GM12864 (cell line): Measurements from ENCODE around the gene TMEM176B.

Source experiments
- DNase-seq: peaks from one replicate; pipeline ENCODE4 v3.0.0-alpha.2; 2011; ENCODE audit warnings: low read depth
- H3K4me3 ChIP-seq: 2 replicates; pipeline ENCODE4 v1.5.1; 2011; ENCODE audit warnings: mild to moderate bottlenecking, low read depth, low read length, control low read depth
- TF ChIP-seq, protein P1 (sequence below): IDR thresholded peaks from 2 replicates; pipeline ENCODE4 v1.5.1; 2011; ENCODE audit warnings: low read depth, mild to moderate bottlenecking, moderate library complexity, low read length, control low read depth, inconsistent platforms; ENCODE audit errors: missing control alignments

Gene TMEM176B

DNA sequence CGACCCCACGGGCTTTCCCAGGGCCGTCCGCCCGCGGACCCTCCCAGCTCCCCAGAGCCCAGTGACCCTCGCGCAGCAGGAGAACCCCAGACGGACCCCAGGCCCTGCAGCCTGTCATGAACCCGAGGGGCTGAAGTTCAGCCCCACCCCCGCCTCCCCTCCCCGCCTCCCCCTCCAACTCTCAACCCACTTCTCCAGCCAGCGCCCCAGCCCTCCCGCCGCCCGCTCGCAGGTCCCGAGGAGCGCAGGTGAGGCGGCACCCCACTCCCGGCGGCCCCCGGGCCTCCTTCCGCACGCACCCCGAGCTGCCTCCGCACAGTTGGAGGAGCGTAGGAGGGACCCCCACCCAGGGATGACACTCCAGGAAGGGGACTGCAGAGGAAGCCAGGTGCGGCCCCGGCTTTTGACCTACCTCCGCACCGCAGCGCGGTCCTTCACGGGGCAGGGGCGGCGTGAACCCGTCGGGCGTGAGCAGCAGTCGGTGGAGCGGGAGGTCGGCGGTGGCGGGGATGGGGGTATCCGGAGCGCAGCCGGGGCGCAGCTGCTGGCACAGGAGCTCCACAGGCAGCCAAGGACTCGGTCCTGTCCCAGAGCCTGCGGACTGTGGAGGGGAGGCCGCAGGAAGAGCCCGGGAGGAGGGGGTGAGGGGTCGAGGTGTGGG lies 547 bp upstream of the TMEM176B start, which contains the start of gene TMEM176A:
TSS of gene TMEM176A (plus strand) at position 189 of the 661 bp plus-strand sequence. CDS start 782 bp downstream, outside the sequence.
- TF ChIP-seq, protein P1, sequence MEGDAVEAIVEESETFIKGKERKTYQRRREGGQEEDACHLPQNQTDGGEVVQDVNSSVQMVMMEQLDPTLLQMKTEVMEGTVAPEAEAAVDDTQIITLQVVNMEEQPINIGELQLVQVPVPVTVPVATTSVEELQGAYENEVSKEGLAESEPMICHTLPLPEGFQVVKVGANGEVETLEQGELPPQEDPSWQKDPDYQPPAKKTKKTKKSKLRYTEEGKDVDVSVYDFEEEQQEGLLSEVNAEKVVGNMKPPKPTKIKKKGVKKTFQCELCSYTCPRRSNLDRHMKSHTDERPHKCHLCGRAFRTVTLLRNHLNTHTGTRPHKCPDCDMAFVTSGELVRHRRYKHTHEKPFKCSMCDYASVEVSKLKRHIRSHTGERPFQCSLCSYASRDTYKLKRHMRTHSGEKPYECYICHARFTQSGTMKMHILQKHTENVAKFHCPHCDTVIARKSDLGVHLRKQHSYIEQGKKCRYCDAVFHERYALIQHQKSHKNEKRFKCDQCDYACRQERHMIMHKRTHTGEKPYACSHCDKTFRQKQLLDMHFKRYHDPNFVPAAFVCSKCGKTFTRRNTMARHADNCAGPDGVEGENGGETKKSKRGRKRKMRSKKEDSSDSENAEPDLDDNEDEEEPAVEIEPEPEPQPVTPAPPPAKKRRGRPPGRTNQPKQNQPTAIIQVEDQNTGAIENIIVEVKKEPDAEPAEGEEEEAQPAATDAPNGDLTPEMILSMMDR, result no peak
- no peak within 1 kb of the TSS for H3K4me3 ChIP-seq
- DNase-seq, result no peak

DNA sequence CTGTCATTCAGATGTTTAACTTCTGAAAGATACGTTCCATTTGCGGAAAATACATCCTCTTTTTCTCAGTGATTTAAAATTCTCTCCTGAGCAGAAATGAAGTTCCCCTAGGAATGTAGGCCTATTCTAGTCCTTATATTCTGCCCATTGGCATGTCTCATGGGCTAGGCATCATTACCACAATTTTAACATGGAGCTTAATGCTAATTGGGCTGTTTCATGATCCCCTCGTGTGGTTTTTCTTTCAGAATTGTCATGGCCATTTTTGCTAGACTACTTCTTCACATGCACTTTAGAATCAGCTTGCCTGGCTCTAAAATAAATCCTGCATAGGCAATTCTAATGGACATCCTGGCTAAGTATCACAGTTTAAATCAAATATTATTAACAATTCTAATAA lies 1.0 kb downstream of the TMEM176B start:
- H3K4me3 ChIP-seq, result no peak overlapping the region
- DNase-seq, result no peak
- TF ChIP-seq, protein P1, result no peak

DNA sequence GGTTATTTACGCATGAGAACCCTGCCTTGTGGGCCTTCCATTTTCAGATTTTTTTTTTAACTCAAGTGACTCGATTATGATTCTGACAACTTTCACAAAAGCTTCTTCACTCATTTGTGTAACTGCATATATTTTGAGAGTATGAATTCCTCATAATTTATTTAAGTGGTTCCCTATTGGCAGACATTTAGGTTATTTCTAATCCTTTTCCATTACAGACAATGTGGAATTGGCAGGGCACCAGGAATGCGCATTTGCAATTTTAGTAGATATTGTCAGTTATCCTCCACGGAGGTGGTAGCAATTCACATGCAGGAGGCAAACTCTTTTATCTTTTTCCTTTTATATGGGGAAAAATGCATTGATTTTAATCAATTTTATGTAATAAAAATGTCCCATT lies 2.5 kb downstream of the TMEM176B start:
- no peak for DNase-seq
- TF ChIP-seq, protein P1, result no peak
- no peak overlapping the region for H3K4me3 ChIP-seq

DNA sequence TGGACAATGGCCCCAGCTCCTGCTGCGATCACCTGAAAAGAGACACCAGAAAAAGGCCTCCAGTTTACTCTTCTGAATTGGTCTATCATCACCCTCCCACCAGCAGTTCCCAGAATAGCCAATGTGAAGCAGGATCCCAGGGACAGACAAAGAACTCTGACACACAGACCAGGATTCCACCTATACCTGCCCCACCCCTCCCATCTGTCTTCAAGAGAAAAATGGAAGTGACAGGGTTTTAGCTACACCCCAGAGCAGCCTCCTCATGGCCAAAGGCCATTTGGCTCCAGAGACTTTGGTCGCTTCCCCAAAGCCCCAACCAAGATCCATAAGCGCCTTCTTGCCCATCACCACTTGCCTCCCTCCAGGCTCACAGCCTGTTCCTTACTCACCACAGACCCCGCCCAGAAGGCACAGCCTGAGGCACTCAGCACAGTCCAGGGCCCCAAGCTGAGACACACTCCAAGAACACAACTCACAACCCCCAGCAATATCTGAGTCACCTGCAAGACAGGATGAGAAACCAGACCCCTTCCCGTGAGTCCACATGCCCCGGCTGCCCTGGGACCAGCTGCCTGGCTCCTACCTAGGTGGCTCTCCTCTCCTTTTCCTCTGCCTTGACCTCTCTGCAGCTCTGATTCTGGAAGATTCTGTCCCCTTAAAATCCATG lies 6.5 kb downstream of the TMEM176B start:
- H3K4me3 ChIP-seq, result no peak overlapping the region
- DNase-seq, result no peak
- TF ChIP-seq, protein P1, result no peak

DNA sequence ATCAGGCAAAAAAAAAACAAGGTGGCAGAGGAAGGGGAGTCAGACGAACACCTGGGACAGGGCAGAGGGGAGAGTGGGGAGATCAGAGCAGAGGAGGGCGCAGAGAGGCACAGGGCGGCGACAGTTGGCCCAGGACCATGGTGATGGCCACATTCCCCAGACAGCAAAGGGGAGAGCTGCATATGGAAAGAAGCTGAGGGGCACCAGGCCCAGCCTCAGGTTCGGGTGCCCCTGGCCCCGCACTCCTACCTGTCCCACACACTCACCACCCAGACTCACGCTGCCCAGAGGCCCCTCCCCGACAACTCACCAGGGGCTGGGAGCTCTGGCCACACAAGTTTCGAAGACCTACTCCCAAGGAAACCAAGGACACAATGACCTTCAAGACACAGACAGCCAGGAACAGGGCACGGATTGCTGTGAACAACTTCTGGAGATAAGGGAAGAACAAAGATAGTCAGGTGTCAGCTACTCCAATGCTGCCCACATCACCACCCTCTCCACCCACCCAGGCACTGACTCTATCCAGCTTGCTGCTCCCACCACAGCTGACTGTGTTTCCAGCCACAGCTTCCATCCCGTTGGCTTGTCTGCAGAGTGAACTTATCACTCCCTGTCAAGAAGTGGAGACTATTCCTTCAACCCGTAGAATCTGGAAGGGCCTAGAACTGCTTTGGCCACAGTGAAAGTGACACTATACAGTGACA lies 8.3 kb downstream of the TMEM176B start:
- no peak overlapping the region for H3K4me3 ChIP-seq
- no peak for DNase-seq
- TF ChIP-seq, protein P1, result no peak

DNA sequence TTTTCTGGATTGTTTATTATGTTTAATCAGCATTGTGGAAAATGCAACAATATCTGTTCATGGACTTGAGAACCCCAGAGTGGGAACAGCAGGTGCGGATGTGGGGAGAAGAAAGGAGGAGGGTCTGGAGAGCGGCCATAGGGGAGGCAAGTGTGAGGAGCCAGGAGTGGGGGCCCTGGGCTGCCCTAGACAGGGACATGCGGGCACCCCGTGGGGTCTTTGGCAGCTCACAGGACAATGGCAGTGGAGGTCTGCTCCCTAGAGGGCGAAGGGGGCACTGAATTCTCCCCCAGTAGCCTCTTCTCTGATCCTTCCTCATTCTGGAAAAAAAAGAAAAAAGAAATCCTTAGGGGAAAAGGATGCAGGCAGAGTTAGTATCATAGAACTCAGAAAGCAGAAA lies 8.9 kb downstream of the TMEM176B start:
- no peak for DNase-seq
- TF ChIP-seq, protein P1, result no peak
- H3K4me3 ChIP-seq, result no peak overlapping the region
